Brain microvascular endothelial cell (primary cell): Measurements from ENCODE around the gene PPP1R37.
A peak's percentile ranks its signal among the peaks of the same experiment; 100 is the strongest.

Experiments
- DNase-seq: peaks from one replicate; pipeline ENCODE4 v3.0.0-alpha.2; 2020
- H3K27ac ChIP-seq: fragments of 250-450 bp; sonication (Bioruptor Pico); 2 replicates; pipeline ENCODE4 v1.5.1; 2020; ENCODE audit warnings: mild to moderate bottlenecking, moderate library complexity
- H3K27me3 ChIP-seq: fragments of 250-450 bp; sonication (Bioruptor Pico); replicated peaks from 2 replicates; pipeline ENCODE4 v1.5.1; 2020; ENCODE audit warnings: mild to moderate bottlenecking
- H3K36me3 ChIP-seq: fragments of 250-450 bp; sonication (Bioruptor Pico); replicated peaks from 2 replicates; pipeline ENCODE4 v1.5.1; 2020; ENCODE audit warnings: mild to moderate bottlenecking
- H3K4me3 ChIP-seq: 2 replicates; pipeline ENCODE4 v1.5.1; 2011; ENCODE audit warnings: low read depth, mild to moderate bottlenecking, control low read depth, low read length, moderate library complexity
- in situ Hi-C: cut with HindIII; loops from 2 replicates; pipeline ENCODE4 v1.10.0; 2017; ENCODE audit warnings: low sequenced_read_pairs, low pct_ligation_motif_present
- TF ChIP-seq, protein P1 (sequence below): IDR thresholded peaks from 2 replicates; pipeline ENCODE4 v1.5.1; 2011; ENCODE audit warnings: low read depth, mild to moderate bottlenecking, moderate library complexity, low read length, control low read depth, inconsistent platforms; ENCODE audit errors: missing control alignments

Gene PPP1R37

DNA sequence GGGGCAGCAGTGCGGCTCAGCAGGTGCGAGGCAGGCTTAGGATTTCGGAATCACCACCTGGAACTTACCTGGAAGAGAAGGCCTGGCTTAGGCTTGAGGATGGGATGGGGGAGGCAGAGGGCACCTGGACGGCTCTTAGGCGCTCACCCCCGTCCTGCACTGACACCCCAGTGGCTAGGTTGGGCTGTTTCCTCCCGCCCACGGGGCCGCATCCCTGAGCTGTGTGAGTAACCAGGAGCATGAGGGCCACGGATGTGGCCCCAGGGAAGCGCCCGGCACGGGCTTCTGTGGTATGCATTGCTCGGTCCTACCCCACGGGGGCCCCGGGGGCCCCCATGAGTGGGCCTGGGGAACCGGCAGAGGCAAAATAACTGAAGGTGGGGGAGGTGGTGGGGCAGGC, 70.2 kb downstream of the PPP1R37 start:
- in situ Hi-C loops: no loop called here
- TF ChIP-seq, protein P1, sequence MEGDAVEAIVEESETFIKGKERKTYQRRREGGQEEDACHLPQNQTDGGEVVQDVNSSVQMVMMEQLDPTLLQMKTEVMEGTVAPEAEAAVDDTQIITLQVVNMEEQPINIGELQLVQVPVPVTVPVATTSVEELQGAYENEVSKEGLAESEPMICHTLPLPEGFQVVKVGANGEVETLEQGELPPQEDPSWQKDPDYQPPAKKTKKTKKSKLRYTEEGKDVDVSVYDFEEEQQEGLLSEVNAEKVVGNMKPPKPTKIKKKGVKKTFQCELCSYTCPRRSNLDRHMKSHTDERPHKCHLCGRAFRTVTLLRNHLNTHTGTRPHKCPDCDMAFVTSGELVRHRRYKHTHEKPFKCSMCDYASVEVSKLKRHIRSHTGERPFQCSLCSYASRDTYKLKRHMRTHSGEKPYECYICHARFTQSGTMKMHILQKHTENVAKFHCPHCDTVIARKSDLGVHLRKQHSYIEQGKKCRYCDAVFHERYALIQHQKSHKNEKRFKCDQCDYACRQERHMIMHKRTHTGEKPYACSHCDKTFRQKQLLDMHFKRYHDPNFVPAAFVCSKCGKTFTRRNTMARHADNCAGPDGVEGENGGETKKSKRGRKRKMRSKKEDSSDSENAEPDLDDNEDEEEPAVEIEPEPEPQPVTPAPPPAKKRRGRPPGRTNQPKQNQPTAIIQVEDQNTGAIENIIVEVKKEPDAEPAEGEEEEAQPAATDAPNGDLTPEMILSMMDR: no peak
- peaks cover 5% of the 10 kb centered on the region for H3K27me3 ChIP-seq
- no peak overlapping the region for H3K27ac ChIP-seq
- no peaks in the 10 kb centered on the region for H3K36me3 ChIP-seq
- no peak overlapping the region for H3K4me3 ChIP-seq
- no peak for DNase-seq

DNA sequence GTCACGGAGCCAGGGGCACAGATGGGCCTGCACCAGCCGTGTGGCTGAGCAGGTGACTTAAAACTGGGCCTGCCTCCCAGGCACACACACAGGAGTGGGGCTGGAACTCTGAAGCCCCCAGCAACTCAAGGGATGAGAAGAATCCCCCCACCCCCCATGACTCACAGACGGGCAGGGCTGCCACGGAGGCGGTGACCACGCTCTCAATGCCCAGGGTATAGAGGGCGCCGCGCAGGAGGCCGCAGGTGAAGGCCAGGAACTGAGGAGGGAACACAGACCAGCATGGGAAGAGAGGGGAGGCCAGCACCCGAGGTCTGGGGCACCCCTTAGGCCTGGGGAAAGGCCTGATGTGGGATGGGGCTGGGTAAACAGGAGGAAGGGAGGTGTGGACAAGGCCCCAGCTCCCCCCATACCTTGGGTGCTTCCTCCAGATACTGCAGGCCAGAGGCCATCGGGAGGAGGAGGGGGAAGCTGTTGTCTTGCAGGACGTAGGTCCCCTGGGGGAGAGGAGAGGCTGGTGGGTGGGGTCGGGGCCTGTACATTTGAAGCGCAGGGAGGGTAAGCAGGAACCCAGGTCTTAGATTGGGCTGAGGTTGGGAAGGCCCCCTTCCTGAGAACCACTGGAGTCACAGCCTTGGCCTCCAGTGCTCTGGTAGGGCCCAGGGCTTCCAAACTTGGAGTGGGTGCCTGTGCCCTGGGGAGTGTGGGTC, 70.9 kb downstream of the PPP1R37 start:
- Histone ChIP-seq H3K27me3 (peaks cover 5% of the 10 kb centered on the region), H3K4me3 (no peak overlapping the region), H3K36me3 (no peaks in the 10 kb centered on the region), H3K27ac (no peak overlapping the region)
- TF ChIP-seq, protein P1: no peak
- no peak for DNase-seq
- in situ Hi-C loops: no loop called here

DNA sequence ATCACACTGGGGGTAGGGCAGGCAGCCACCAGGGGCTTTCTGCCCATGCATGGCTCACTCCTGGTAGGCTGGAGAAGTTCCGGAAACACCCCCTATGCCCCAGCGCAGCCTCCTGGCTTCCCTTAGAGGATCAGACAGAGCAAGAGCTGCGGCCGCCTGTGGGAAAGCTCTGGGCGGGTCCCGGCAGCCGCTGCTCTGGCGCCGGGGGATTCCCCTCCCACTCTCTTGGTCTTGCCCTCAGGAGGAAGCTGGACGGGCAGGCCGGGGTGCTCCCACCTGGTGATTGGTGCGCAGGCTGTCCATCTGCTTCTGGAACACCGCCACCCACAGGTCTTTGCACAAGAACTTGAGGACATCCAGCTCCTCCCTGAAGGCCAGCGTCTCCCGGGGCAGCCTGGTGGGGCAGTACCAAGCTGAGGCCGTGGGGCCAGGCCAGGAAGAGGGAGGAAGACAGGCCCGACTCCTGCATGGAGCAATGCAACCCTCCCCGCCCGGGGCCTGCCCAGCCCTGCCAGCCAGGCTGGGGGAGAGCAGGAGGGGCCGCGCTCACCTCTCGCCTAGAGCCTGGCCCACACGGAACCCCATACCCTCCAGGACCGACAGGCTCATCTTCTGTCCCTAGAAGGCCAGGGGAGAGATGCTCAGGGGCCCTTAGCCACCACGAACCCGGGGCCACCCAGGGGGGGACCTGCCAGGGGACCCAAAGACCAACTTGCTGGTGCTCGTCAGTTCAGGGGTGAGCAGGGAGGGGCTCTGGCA, 71.8 kb downstream of the PPP1R37 start:
- TF ChIP-seq, protein P1: peak; percentile 13
- in situ Hi-C loops: no loop called here
- Histone ChIP-seq H3K36me3 (no peaks in the 10 kb centered on the region), H3K27me3 (peaks cover 5% of the 10 kb centered on the region), H3K4me3 (no peak overlapping the region), H3K27ac (no peak overlapping the region)
- DNase-seq: peak; percentile 45

DNA sequence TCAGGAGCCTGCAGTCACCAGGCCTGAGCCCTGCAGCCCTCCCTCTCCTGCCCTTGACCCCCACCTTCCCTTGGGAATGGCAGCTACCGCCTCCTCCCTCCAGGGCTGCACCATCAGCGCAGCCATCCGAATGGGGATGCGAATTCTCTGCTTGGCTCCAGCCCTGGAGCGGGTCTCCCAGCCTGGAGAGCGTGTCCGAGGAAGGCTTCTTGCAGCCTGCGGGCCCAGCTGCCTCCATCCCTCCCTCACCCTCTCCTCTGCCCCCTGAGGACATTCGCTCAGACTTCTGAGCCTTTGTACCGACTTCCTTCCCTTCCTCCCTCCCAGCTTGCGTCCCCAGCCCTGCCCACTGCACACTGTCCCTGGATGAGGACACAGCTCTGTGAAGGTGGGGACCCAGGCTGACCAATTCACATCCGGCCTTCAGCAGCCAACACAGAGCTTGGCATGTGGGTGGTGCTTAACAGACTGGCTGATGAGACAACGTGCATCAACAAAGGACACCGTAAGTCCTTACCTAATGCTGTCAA, 73.8 kb downstream of the PPP1R37 start:
- in situ Hi-C loops: no loop called here
- H3K27ac ChIP-seq: no peak overlapping the region
- TF ChIP-seq, protein P1: peak; percentile 4
- H3K36me3 ChIP-seq: no peaks in the 10 kb centered on the region
- no peak overlapping the region for H3K4me3 ChIP-seq
- no peak for DNase-seq
- no peaks in the 10 kb centered on the region for H3K27me3 ChIP-seq

DNA sequence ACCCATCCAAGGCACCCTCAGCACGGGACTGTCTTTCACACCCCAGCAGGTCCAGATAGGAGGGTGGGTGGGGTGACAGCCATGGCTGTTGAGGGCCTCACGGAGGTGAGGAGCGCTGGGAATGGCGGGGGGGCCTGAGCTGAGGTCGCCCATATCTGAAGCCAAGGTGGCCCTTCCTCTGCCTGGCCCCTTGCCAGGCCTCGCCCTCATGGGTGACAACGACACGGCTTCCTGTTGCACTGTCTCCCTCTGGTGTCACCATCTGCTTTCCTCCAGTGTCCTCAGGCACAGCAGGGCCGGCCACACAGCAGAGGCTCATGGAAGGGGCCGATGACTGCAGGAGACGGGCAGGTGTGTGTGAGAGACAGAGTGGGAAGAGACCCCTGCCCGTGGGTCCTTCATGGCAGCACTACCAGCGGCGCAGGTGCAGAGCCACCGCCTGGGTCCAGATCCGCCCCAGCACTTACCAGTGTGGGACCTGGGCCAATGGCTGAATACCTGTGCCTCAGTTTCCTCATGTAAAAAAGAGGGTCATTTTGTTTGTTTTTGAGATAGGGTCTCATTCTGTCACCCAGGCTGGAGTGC, 75.9 kb downstream of the PPP1R37 start:
- in situ Hi-C loops: no loop called here
- H3K36me3 ChIP-seq: no peaks in the 10 kb centered on the region
- TF ChIP-seq, protein P1: no peak
- DNase-seq: no peak
- no peak overlapping the region for H3K27ac ChIP-seq
- no peaks in the 10 kb centered on the region for H3K27me3 ChIP-seq
- H3K4me3 ChIP-seq: no peak overlapping the region
